ENCODE measurements around the gene MLEC.

GRCh38 chr12:120748242-120748641 is 61.3 kb downstream of the MLEC start:
- TF ChIP-seq CTCF (IDR thresholded peaks at IDR 0.05; ENCODE audit: low read depth, low read length, poor library complexity, severe bottlenecking) (no peak), EZH2phosphoT487 (IDR thresholded peaks at IDR 0.05; ENCODE audit: borderline replicate concordance, low read length) (no peak)
